Heart left ventricle (tissue), 13 donors: ENCODE results near the gene CNDP2.

Source experiments
- POLR2A ChIP-seq, 2 donors: fragments of 450-650 bp; IDR thresholded peaks; one replicate each; pipeline ENCODE4 v1.6.1; 2017; ENCODE audit warnings: antibody characterized with exemption in 2 of 2, mild to moderate bottlenecking in 2 of 2, moderate library complexity in 2 of 2
- TF ChIP-seq, protein P1 (sequence below), 12 donors: fragments of 200-600 bp; sonication (generic) in 4 of 12; IDR thresholded peaks; one replicate each; pipeline versions ENCODE4 v1.5.0 to v1.8.0; 2018 to 2022; ENCODE audit warnings: antibody characterized with exemption in 12 of 12, mild to moderate bottlenecking in 5 of 12
- donor health status: ischemic (EF 13 %, LVEDD 7.1; RV severe dilation, severe dysfunction).
- donor health status: DM: no; HTN: yes; CAD: no.
- donor health status: DM: no; HTN: no; CAD: no.
- donor health status: ischemic (EF 25% LVEDD 6.9; RV normal size, moderate dysfunction).
- donor health status: ischemic (EF 25% LVEDD 5.7; RV mildly dilated, moderate dysfunction).
- donor health status: ischemic (EF 35%, LVEDD 5.7; RV mildly dilated, moderate dysfunction).
- donor health status: nonischemic (EF 11% LVEDD 7.7; RV severe dilation, severe dysfunction).
- donor health status: DM: yes; HTN: yes; CAD: no.
- donor health status: PGD.
- donor health status: ischemic (EF 29% LVEDD 5.4; RV normal size, mild dysfunction).
- donor health status: nonischemic (EF 23%, LVEDD 6.1; RV moderate dilation, normal function).

- TF ChIP-seq, protein P1, sequence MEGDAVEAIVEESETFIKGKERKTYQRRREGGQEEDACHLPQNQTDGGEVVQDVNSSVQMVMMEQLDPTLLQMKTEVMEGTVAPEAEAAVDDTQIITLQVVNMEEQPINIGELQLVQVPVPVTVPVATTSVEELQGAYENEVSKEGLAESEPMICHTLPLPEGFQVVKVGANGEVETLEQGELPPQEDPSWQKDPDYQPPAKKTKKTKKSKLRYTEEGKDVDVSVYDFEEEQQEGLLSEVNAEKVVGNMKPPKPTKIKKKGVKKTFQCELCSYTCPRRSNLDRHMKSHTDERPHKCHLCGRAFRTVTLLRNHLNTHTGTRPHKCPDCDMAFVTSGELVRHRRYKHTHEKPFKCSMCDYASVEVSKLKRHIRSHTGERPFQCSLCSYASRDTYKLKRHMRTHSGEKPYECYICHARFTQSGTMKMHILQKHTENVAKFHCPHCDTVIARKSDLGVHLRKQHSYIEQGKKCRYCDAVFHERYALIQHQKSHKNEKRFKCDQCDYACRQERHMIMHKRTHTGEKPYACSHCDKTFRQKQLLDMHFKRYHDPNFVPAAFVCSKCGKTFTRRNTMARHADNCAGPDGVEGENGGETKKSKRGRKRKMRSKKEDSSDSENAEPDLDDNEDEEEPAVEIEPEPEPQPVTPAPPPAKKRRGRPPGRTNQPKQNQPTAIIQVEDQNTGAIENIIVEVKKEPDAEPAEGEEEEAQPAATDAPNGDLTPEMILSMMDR (IDR thresholded peaks at IDR 0.05): no peak
- no peak for TF ChIP-seq POLR2A (IDR thresholded peaks at IDR 0.05)
Observed at GRCh38 chr18:74510770-74511095, 14.6 kb downstream of the CNDP2 start.
